ENCODE results near the gene RNF175.

The RNF175 gene

GRCh38 chr4:153684182-153684970, 75.4 kb downstream of the RNF175 start, which contains the start of gene TLR2:
TSS of gene TLR2 (plus strand) at chr4:153684280. CDS start at chr4:153702908, 18,628 bp downstream.
- DNase-seq (ENCODE audit: low spot score), result peak; percentile 67

DNA sequence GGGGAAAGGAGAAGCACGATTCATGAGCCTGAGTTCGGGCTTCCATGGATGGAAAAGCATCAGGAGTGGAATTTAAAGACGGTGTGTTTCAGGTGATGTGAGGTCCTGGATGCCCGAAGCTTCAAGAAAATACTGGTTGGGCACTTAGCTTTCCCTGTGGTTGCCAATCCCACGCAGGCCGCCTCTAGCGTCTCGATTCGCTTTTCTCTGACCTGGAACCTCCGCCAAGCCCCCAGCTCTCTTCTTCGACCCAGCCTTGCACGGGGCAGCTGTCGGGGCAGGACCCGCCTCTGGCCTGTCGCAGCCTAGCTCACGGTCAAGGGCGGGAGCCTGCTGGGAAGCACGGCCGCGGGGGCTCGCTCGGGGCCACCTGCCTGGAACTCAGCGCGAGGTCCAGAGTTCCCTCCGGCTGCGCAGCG, 76.1 kb downstream of the RNF175 start:
- ChIA-PET POLR2A (ENCODE audit: low non-redundant PET) (no interaction called here), CTCF (interaction anchor here (1.1 kb wide), 1 partner anchor 50 kb away, joined by 3 read pairs; no protein-coding TSS in a partner anchor)
- TF ChIP-seq, protein P1, sequence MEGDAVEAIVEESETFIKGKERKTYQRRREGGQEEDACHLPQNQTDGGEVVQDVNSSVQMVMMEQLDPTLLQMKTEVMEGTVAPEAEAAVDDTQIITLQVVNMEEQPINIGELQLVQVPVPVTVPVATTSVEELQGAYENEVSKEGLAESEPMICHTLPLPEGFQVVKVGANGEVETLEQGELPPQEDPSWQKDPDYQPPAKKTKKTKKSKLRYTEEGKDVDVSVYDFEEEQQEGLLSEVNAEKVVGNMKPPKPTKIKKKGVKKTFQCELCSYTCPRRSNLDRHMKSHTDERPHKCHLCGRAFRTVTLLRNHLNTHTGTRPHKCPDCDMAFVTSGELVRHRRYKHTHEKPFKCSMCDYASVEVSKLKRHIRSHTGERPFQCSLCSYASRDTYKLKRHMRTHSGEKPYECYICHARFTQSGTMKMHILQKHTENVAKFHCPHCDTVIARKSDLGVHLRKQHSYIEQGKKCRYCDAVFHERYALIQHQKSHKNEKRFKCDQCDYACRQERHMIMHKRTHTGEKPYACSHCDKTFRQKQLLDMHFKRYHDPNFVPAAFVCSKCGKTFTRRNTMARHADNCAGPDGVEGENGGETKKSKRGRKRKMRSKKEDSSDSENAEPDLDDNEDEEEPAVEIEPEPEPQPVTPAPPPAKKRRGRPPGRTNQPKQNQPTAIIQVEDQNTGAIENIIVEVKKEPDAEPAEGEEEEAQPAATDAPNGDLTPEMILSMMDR (conservative IDR thresholded peaks at IDR 0.05; ENCODE audit: low read depth), result no peak
- peak; percentile 5 for DNase-seq (ENCODE audit: low spot score)
- H3K27ac ChIP-seq, result peak overlapping the region; percentile 15; the same call in 1 of the 2 replicates

More at GRCh38 chr4:153684182-153684970, 75.4 kb downstream of the RNF175 start, which contains the start of gene TLR2:
- H3K27ac ChIP-seq, result peak within 1 kb of the TSS; percentile 15; the same call in 1 of the 2 replicates
- ChIA-PET POLR2A (ENCODE audit: low non-redundant PET) (no interaction called here), CTCF (interaction anchor here (1.1 kb wide), 2 partner anchors 49 to 50 kb away, joined by 3 read pairs; no protein-coding TSS in a partner anchor)
- TF ChIP-seq, protein P1 (conservative IDR thresholded peaks at IDR 0.05; ENCODE audit: low read depth), result no peak

GRCh38 chr4:153679486-153679885, 80.3 kb downstream of the RNF175 start:
- ChIA-PET POLR2A (ENCODE audit: low non-redundant PET) (no interaction called here), CTCF (no interaction called here)
- TF ChIP-seq, protein P1 (conservative IDR thresholded peaks at IDR 0.05; ENCODE audit: low read depth), result no peak
- no peak for DNase-seq (ENCODE audit: low spot score)
- H3K27ac ChIP-seq, result no peak overlapping the region

DNA sequence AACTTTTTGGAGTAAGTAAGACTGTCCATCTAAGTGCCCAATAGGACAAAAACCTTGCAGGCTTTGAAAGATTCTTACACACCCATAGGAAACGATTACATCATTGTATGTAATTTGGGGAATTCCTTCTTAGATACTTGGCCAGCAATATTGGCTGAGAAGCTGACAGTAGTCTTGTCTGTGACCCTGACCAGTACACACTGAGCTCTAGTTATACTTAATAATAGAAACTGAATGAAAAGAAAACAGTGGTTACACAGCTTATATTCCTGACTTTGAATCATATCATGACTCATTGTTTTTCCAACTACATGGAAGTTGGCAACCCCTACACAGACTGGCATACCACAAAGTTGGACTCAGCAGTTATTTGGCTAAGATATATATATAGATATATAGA, 82.8 kb downstream of the RNF175 start:
- DNase-seq (ENCODE audit: low spot score), result peak; percentile 84
- TF ChIP-seq, protein P1 (conservative IDR thresholded peaks at IDR 0.05; ENCODE audit: low read depth), result no peak
- ChIA-PET POLR2A (ENCODE audit: low non-redundant PET) (no interaction called here), CTCF (no interaction called here)
- H3K27ac ChIP-seq, result peak overlapping the region; percentile 52; the same call in 1 of the 2 replicates

DNA sequence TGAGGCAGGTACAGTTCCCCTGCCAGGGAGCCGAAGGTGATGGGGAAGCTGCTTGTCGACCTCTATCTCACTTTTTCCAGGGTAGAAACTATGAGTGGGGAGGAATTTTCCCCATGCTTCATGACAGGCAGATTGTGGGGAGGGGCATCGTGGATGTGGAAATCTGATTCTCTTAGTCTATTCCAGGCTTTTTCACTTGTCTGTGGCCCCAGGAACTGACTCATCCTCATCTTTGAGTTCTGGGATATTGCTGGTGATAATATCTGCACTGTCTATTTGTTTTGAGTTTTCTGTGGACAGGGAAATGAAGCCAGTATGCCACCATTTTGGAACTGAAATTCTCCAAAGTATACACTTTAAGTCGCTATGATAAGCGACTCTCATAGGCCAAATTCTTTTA, 83.3 kb downstream of the RNF175 start:
- no peak overlapping the region for H3K27ac ChIP-seq
- no peak for DNase-seq (ENCODE audit: low spot score)
- POLR2A ChIA-PET (ENCODE audit: low non-redundant PET), result no interaction called here
- CTCF ChIA-PET, result no interaction called here
- TF ChIP-seq, protein P1 (conservative IDR thresholded peaks at IDR 0.05; ENCODE audit: low read depth), result no peak

GRCh38 chr4:153669838-153670237, 90.0 kb downstream of the RNF175 start:
- DNase-seq (ENCODE audit: low spot score), result no peak
- TF ChIP-seq, protein P1 (conservative IDR thresholded peaks at IDR 0.05; ENCODE audit: low read depth), result no peak
- ChIA-PET POLR2A (ENCODE audit: low non-redundant PET) (no interaction called here), CTCF (no interaction called here)
- no peak overlapping the region for H3K27ac ChIP-seq

Measured in RWPE1 (cell line).